ENCODE measurements around the gene AGPAT1. TPM values are rescaled to one million over a fixed set of nuclear protein-coding genes. Genes with fewer than 3 reads are reported as not detected.
A peak's percentile ranks its signal among the peaks of the same experiment; 100 is the strongest.

Gene AGPAT1
- polyA plus RNA-seq, 1 donor (not counting 4 experiments of a cell fraction or from before 2014, with no cell fraction given) = 46.4 TPM

GRCh38 chr6:32174416-32174815 is 1.5 kb downstream of the AGPAT1 start:
- peaks cover 10 to 14% of the 10 kb centered on the region in 2 experiments for H3K36me3 ChIP-seq (ENCODE audit: control insufficient read depth in 2 of 2, extremely low read depth in 1 of 2, insufficient read depth in 2 of 2, low read length in 2 of 2)
- H3K4me1 ChIP-seq (ENCODE audit: control insufficient read depth, extremely low read depth, insufficient read depth, low read length) = peaks cover 48% of the 10 kb centered on the region
- no peaks in the 10 kb centered on the region for H4K20me1 ChIP-seq (ENCODE audit: control insufficient read depth, extremely low read depth, insufficient read depth, low read length)
- DNase-seq (ENCODE audit: low read depth, low spot score) (no peak), FAIRE-seq (no peak)
- no peaks in the 10 kb centered on the region for H3K9me3 ChIP-seq (ENCODE audit: control insufficient read depth, low read depth, low read length)
- H3K9me1 ChIP-seq (ENCODE audit: control insufficient read depth, extremely low read depth, insufficient read depth, low read length) = no peaks in the 10 kb centered on the region
- TF ChIP-seq EZH2 (IDR thresholded peaks at IDR 0.05; ENCODE audit: low read length) = no peak
- no peak for TF ChIP-seq CTCF (optimal IDR thresholded peaks at IDR 0.05 in 1 of 3, IDR thresholded peaks at IDR 0.05 in 1 of 3, conservative IDR thresholded peaks at IDR 0.05 in 1 of 3; ENCODE audit: extremely low read depth in 1 of 3, insufficient read depth in 2 of 3, low read length in 3 of 3)
- no peak overlapping the region for H2AFZ ChIP-seq (ENCODE audit: control insufficient read depth, low read length)
- no peak overlapping the region for H3K4me3 ChIP-seq (ENCODE audit: control insufficient read depth in 2 of 3, extremely low read depth in 1 of 3, insufficient read depth in 2 of 3, low read depth in 1 of 3, low read length in 3 of 3)
- dilution Hi-C loops (cut with MboI; ENCODE audit: extremely low pct_ligation_motif_present, low sequenced_read_pairs) = no loop called here
- peak overlapping the region; percentile 96 for H3K4me2 ChIP-seq (ENCODE audit: control insufficient read depth, extremely low read depth, insufficient read depth, low read depth, low read length)
- peaks cover 30% of the 10 kb centered on the region for H3K79me2 ChIP-seq (ENCODE audit: control insufficient read depth, insufficient read depth, low read length)
- no peak overlapping the region for H3K9ac ChIP-seq (ENCODE audit: control insufficient read depth, extremely low read depth, insufficient read depth, low read length)
- H3K27me3 ChIP-seq (ENCODE audit: control insufficient read depth, extremely low read depth, insufficient read depth, low read length) = no peaks in the 10 kb centered on the region
- H3K27ac ChIP-seq (ENCODE audit: control insufficient read depth, insufficient read depth, low read length) = no peak overlapping the region

DNA sequence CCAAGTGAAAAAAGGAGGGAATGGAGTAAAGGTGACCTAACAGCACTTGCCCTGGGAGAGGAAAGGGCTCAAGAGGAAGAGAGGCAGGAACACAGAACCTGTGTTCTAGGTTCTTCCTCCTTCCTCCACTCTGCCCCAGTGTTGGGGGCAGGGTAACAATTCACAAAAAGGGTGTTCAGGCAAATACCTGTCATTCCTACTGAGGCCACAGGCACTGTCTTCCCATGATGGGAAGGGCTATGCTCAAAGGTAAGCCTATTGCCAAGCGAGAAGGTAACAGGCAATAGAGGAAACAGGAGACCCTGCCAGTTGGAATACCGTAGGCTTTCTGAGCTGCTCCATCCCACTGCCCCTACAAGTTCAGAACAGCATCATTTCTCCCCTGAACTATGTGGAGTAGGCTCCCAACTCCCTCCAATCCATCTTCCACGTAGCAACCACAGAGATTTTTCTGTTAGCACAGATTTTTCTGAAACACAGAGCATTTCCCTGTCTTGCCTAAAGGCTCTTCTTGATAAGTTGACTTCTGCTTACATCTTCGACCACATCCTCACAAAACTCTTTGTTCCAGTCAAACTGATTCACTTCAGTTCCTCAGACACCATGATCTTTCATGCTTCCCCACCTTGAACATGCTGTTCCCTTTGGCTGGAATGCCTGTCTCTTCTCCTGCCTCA is 2.7 kb downstream of the AGPAT1 start:
- Histone ChIP-seq H3K9me3 (ENCODE audit: control insufficient read depth, low read depth, low read length) (no peaks in the 10 kb centered on the region), H3K4me2 (ENCODE audit: control insufficient read depth, extremely low read depth, insufficient read depth, low read depth, low read length) (peak overlapping the region; percentile 37), H3K27me3 (ENCODE audit: control insufficient read depth, extremely low read depth, insufficient read depth, low read length) (no peaks in the 10 kb centered on the region), H3K27ac (ENCODE audit: control insufficient read depth, insufficient read depth, low read length) (no peak overlapping the region), H3K9ac (ENCODE audit: control insufficient read depth, extremely low read depth, insufficient read depth, low read length) (no peak overlapping the region), H2AFZ (ENCODE audit: control insufficient read depth, low read length) (no peak overlapping the region), H3K4me3 (ENCODE audit: control insufficient read depth in 2 of 3, extremely low read depth in 1 of 3, insufficient read depth in 2 of 3, low read depth in 1 of 3, low read length in 3 of 3) (no peak overlapping the region), H3K36me3 (ENCODE audit: control insufficient read depth in 2 of 2, extremely low read depth in 1 of 2, insufficient read depth in 2 of 2, low read length in 2 of 2) (peaks cover 14 to 15% of the 10 kb centered on the region in 2 experiments), H4K20me1 (ENCODE audit: control insufficient read depth, extremely low read depth, insufficient read depth, low read length) (no peaks in the 10 kb centered on the region), H3K4me1 (ENCODE audit: control insufficient read depth, extremely low read depth, insufficient read depth, low read length) (peaks cover 42% of the 10 kb centered on the region), H3K79me2 (ENCODE audit: control insufficient read depth, insufficient read depth, low read length) (peaks cover 22% of the 10 kb centered on the region), H3K9me1 (ENCODE audit: control insufficient read depth, extremely low read depth, insufficient read depth, low read length) (no peaks in the 10 kb centered on the region)
- FAIRE-seq (no peak), DNase-seq (ENCODE audit: low read depth, low spot score) (no peak)
- dilution Hi-C loops (cut with MboI; ENCODE audit: extremely low pct_ligation_motif_present, low sequenced_read_pairs) = no loop called here
- TF ChIP-seq EZH2 (IDR thresholded peaks at IDR 0.05; ENCODE audit: low read length) (no peak), CTCF (optimal IDR thresholded peaks at IDR 0.05 in 1 of 3, IDR thresholded peaks at IDR 0.05 in 1 of 3, conservative IDR thresholded peaks at IDR 0.05 in 1 of 3; ENCODE audit: extremely low read depth in 1 of 3, insufficient read depth in 2 of 3, low read length in 3 of 3) (no peak)

Data from keratinocyte (primary cell).